Measurements from ENCODE around the gene UBA1.

Gene UBA1

DNA sequence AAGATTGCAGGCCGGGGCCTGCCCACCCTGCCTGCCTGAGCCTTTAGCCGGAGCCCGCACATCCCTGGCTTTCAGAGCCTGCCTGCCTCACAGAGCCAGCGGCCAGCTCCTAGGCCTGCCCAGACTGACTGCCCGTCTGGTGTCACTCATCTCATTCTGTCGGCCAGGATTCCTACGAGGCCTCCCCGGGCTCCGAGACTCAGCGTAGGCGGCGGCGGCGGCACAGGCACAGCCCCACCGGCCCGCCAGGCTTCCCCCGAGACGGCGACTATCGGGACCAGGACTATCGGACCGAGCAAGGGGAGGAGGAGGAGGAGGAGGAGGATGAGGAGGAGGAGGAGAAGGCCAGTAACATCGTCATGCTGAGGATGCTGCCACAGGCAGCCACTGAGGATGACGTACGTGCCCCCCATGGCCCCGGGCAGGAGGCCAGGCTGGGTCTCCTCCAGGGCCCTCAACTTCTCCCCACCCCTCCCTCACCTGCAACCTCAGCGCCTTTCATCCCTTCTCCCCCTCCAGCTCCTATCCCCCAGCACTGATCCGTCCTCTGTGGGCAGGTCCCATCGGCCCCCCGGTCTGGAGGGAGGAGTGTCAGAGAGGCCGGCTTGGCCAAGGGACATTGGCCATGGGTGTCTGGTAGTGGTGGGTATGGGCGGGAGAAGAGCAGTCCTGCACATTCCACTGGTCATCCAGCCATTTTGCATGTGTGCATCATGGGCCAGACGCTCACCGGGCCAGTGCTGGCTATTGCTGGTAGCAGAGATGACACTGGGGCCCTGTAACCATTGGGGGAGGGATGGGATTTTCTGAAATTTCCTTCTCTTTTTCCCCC lies 22.6 kb upstream of the UBA1 start:
- no peak for DNase-seq

DNA sequence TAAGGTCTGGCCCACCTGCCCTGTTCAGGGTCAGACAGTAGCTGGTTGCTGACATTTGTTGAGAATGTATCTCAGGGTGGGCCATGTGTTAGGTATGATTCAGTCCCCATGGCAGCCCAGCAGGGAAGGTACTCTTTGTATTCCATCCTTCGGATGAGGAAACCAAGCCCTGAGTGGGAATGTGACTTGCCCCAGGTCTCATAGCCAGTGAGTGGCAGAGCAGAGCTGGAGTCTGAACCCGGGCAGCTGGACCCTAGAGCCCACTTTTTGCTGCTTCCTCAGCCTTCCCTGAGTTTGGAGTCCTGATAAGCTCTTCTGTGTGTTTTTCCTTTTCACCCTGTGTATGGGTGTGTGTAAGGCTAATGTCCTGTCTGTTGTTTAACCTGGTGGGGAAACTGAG lies 21.6 kb upstream of the UBA1 start:
- no peak for DNase-seq

DNA sequence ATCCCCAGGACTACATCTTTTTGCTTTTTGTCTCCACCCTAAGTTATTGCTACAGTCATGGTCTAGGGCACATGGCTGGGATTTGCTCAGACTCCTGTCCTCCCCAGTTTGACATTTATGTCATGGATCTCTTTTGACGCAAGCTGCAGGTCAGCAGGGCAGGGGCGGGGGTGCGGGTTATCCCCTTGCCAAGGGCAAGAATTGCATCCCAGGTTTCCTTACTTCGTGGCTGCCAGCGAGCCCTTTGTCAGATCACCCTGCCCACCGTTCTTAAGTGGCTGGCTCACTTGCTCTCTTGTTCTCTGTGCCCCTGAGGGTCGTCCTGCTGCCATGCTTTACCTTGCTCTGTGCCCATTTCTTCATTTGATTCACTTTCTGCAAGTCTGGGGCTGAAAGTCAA lies 21.1 kb upstream of the UBA1 start:
- DNase-seq: no peak

DNA sequence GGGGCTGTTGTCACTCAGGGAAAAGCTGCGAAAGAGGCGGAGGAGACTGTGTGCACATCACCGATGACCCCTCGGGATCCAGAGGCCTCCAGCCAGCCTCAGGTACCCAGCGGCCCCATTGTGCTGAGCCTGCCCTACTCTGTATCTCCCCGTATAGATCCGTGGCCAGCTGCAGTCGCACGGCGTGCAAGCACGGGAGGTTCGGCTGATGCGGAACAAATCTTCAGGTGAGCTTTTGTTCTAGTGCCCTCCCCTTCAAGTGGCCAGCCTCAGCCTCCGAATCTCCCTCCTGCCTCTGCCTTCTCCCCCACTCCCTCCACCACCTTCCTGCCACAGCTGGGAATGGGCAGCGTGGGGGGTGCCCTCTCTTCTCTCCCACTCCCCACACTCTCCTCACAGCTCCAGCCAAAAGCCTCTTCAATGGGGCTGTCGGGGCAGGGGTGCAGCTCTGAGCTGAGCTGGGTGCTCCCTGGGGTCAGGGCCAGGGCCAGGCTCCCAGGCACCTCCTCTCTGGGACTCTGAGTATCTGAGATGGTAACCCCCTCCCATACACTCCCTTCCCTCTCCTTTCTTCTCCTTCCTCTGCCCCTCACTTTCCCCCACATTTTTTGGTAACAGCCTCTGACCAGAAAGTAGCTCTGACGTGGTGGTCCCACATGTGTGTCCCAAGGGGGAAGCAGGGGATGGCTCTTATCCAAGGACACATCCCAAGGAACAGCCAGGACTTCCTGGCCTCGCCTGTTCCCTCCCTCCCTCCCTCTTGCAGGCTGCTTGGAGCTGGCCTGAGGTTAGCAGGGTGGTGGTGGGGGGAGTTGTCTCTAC lies 20.4 kb upstream of the UBA1 start:
- DNase-seq: no peak

DNA sequence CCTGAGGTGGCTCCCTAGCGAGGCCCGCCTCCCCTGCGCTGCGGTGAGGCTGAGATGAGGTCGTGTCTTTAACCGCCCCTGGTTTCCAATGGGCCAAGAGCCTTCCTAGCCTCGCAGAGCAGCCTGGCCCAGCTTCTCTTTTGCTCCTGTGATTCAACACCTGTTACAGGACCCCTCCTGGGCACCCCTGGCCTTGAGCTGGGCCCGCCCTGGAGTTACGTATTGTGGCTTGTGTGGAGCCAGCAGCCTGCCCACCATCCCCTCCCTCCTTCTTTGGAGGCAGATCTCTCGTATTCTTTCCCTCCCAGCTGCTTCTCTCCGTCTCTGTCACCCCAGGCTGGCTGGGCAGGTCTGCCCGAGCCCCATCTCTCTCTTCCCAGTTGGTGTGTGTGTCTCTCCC lies 19.3 kb upstream of the UBA1 start:
- no peak for DNase-seq

DNA sequence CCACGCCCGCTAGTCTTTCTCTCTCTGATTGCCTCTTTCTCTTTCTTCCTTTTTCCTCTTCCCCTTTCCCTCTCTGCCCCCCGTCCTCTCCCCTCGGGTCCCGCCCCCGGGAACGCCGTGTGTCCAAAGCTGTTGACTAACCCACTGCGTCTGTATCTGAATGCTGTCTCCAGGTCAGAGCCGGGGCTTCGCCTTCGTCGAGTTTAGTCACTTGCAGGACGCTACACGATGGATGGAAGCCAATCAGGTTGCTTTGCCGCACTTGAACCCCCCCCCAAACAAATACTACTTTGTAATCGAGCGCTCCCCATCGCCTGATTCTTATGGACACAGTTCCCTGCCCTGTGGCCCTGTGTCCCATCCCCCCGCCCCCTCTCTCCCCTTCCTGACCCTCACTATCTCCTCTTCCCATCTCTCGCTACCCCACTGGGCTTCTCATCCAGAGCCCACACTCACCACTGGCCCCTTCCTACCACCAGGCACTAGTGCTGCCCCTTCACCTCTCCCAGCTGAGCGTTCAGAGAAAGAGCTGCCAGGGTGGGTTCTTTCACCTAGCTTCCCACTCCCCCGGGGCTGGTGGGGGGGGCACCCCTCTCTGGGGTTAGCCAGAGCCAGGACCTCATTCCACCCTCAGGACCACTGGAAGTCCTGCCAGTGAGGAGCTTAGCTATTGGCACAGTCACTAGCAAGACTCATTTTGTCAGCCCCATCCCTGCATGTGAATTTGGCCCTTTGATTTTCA lies 18.6 kb upstream of the UBA1 start:
- DNase-seq: no peak

DNA sequence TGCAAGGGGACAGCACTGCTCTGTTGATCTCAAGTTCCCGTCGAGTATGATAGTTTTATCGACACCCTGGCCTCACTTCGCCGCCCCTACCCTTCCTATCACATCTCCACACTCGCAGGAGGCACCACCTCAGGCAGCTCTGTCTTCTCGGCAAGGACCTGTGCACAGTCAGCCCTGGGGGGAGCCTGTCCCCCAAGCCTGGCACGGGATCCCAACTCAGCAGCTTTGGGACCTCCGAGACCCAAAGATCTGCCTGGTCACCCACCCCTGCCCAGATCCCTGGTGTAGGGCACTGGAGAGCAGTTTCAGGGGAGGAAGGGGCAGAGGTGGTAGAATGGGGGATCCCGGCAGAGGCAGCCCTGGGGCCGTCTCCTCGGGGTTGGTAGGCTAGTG lies 18.0 kb upstream of the UBA1 start:
- DNase-seq: no peak

DNA sequence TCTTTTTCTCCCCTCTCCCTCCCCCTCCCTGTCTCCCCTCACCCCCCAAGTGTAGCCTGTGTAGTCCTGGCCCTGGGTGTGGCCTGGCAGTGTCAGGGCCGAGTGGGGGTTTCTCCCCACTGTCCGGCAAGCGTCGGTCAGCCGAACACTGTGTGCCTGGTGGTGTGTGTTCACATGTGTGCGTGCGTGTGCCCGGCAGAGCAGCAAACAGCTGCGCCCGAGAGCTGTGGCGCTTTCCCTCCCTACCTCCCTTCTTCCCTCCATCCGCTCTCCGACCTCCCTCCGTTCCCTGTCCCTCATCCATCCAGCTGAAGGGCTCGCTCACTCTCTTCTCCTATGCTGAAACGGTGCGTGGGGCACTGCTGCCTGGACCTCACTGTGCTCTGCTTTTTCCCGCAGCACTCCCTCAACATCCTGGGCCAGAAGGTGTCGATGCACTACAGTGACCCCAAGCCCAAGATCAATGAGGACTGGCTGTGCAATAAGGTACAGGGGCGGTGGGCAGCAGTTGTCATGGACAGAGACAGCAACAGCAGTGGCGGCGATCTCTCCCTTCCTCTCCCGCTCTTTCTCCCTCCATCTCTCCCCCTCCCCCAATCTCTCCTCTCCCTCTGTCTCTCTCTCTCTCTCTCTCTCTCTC lies 17.4 kb upstream of the UBA1 start:
- no peak for DNase-seq

DNA sequence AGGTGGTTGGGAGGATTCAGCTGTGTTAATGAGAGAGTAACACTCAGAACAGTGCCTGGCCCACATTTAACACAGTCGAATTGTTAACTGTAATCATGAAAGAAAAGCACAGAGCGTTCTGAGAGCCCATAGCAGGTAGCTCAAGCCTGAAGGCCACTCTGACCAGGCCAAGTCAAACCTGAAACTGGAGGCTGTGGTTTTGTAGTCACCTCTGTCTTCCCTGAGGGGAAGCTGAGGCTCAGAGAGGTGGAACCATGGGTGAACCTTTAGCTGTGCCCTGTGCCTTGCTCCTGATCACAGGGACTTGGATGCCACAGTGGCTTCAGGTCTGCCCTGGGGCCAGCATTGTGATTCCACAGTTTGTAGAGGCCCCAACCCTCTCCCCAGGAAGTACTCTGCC lies 16.6 kb upstream of the UBA1 start:
- DNase-seq: no peak

DNA sequence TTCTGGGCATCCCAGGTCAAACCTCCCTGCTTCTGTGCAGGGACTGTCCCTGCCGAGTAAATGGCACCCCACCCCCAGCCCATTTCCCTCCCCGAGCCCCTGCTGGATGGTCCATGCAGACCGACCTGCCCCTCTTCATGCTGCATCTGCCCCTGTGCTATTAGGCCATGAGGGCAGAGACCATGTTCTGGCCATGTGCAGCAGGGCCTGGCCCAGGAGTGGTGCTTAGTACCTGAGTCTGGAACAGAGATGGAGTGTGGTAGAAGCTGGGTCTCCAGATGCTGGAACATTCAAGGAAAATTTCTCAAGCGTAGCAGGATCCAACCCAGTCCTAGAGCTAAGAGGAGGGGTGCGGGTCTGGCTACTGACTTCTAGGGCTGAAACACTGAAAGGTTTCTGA lies 15.3 kb upstream of the UBA1 start:
- no peak for DNase-seq

DNA sequence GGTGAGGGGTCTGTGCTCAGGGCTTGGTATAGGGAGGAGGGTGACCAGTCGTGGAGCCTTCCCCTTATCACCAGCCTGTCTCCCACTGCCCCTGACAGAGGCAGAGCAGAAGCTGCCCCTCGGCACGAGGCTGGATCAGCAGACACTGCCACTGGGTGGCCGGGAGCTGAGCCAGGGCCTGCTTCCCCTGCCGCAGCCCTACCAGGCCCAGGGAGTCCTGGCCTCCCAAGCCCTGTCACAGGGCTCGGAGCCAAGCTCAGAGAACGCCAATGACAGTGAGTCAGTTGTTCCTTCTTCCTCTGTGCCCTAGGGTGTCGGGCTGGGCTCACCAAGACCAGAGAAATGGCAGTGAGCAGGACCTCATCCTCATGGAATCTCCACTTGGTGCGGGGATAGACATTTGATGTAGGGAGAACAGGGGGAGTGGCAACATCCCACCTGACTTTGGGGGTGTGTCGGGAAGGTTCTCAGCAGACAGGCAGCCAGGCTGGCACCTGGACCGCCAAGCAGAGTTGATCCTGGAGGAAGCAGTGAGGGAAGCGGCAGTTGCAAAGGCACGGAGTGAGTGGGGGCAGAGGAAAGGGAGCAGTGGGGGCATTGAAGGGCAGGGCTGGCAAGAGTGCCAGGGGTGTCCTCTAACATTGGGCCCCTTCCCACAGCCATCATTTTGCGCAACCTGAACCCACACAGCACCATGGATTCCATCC lies 14.3 kb upstream of the UBA1 start:
- no peak for DNase-seq

DNA sequence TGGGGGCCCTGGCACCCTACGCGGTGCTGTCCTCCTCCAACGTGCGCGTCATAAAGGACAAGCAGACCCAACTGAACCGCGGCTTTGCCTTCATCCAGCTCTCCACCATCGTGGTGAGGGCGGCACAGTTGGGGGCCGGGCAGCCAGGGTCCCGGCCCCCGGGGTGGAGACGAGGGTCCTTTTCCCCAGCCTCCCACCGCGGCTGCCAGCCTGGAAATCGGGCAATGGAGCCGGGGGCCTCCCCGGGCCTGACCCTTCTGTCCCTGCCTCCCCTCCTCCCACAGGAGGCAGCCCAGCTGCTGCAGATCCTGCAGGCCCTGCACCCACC lies 13.7 kb upstream of the UBA1 start:
- no peak for DNase-seq

DNA sequence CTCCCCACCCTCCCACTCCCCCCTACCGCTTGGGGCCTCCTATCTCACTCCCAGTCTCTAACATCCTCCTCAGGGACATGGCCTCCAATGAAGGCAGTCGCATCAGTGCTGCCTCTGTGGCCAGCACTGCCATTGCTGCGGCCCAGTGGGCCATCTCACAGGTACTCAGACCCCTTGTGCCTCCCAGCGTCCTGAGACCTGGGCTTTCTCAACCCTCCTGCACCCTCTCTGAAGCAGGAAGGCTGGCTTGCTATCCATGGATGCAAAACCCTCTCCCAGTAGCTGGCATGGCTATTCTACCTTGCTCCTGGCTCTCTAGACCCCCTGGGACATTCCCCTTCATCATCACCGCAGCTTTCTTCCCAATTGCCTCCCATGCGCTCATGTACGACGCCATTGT lies 13.3 kb upstream of the UBA1 start:
- no peak for DNase-seq

DNA sequence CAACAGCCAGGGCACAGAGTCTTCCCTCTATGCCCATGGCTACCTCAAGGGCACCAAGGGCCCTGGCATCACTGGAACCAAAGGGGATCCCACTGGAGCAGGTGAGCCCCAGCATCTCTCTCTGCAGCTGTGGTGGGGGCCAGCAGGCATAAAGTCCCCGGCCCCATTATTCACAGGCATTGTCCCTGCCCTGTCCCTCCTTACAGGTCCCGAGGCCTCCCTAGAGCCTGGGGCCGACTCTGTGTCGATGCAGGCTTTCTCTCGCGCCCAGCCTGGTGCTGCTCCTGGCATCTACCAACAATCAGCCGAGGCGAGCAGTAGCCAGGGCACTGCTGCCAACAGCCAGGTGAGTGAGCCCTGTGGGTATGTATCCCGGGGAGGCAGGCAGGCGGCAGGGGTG lies 12.3 kb upstream of the UBA1 start:
- no peak for DNase-seq

DNA sequence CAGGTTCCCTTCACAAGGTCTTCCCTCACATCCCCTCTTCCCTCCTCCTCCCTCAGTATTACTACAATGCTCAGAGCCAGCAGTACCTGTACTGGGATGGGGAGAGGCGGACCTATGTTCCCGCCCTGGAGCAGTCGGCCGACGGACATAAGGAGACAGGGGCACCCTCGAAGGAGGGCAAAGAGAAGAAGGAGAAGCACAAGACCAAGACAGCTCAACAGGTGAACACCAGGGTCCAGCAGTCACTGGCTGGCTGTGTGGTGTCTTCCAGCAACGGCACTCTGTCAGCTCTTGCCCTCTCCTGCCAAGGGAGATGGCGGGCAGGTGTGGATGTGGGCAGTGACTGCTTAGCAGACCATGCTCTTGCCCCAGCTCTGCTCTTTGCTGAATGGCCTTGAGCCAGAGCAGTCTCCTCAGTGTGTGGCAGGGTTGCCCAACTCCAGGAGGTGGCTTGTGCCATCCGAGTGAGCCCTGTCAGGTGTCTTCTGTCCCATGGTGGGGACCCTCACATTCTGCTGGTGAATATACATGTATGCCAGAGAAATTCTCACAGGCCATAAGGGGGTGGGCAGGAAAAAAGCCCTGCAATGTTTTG lies 11.4 kb upstream of the UBA1 start:
- no peak for DNase-seq

DNA sequence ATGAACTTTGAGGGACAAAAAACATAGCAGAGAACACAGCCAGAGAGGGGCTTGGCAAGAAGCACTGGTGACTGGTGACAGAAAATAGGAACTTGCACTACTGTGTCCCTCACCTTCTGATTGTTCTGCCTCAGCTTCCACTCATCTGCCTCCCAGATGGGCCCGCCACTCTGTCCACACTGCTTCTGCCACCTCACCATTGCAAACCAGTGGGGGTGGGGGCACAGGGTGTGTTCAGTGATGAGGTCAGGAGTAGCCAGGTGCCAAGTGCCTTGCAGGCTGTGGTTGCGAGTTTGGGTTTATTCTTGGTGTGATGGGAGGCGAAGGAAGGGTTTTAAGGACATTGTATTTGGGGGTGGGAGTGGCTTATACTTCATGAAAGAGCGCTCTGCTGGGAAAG lies 9.1 kb upstream of the UBA1 start:
- no peak for DNase-seq

DNA sequence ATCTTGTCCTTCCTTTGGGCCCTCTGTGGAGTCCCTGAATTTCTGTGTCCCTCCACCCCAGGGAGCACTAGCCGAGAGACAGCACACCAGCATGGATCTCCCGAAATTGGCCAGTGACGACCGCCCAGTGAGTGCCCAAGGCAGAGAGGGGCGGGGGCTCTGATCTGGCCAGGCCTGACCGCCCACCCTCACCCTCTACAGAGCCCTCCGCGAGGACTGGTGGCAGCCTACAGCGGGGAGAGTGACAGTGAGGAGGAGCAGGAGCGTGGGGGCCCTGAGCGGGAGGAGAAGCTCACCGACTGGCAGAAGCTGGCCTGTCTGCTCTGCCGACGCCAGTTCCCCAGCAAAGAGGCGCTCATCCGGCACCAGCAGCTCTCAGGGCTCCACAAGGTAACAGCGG lies 8.4 kb upstream of the UBA1 start:
- DNase-seq: no peak

DNA sequence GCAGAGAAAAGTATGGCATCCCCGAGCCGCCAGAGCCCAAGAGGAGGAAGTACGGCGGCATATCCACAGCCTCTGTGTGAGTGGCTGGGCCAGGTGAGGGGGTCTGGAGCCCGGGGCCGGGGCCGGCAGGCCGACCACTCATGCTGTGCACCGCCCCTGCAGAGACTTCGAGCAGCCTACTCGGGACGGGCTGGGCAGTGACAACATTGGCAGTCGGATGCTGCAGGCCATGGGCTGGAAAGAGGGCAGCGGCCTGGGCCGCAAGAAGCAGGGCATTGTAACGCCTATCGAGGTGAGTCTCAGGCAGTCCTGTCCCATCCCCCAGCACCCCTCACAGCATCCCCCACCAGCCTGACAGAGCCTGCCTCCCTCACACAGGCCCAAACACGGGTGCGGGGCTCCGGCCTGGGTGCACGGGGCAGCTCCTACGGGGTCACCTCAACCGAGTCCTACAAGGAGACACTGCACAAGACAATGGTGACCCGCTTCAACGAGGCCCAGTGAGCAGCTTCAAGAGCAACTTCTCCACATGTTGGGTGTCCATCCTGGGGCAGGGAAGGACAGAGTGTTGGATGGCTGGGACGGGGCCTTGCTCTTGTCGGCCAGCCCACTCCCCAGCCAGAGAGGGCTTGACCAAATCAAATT lies 7.4 kb upstream of the UBA1 start:
- no peak for DNase-seq

DNA sequence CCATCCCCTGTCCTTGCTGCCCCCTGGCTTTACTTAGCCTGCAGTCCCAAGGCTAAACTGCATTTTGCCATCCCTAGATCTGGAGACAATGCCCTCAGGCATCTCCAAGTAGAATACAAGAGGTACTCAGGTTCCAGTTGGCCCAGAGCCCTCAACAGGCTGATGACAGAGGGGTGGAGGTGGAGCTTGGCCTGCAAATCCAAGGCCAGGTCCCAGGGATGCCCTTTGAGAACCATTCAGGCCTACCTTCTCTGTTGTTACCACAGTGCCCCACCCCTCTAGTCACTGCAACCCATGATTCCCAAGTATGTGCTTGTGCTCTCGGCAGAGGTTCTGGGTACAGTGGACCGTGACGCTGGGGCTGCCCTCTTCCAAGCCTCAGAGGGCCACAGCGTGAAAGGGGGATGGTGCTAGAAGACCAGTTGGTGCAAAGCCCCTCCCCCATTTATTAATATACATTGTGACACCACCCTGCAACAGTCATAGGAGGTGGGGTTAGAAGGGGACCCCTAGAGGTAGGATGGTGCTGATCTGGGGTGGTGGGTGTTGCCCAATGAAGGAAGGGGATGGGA lies 6.4 kb upstream of the UBA1 start:
- no peak for DNase-seq

DNA sequence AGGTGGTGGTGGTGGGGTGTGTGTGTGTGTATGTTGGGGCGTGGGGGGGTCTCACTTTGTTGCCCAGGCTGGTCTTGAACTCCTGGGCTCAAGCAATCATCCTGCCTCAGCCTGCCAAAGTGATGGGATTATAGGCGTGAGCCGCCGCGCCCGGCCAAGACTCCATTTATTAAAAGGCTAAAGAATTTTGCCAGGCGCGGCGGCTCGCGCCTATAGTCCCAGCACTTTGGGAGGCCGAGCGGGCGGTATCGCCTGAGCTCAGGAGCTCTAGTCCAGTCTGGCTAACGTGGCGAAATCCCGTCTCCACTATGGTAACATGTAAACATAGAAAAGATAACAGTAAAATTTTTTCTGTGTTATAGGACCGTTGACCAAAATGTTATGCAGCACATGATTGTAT lies 3.7 kb upstream of the UBA1 start:
- DNase-seq: no peak
